HG02852 (cell line): ENCODE data around the gene TBC1D10A.
A peak's percentile ranks its signal among the peaks of the same experiment; 100 is the strongest.

Source experiments
- ATAC-seq: cut with Tn5 transposase; IDR thresholded peaks from one replicate; pipeline ENCODE4 v1.9.1; 2021; ENCODE audit warnings: mild to moderate bottlenecking, moderate library complexity; ENCODE audit not compliant: unreplicated experiment

The TBC1D10A gene, protein sequence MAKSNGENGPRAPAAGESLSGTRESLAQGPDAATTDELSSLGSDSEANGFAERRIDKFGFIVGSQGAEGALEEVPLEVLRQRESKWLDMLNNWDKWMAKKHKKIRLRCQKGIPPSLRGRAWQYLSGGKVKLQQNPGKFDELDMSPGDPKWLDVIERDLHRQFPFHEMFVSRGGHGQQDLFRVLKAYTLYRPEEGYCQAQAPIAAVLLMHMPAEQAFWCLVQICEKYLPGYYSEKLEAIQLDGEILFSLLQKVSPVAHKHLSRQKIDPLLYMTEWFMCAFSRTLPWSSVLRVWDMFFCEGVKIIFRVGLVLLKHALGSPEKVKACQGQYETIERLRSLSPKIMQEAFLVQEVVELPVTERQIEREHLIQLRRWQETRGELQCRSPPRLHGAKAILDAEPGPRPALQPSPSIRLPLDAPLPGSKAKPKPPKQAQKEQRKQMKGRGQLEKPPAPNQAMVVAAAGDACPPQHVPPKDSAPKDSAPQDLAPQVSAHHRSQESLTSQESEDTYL

DNA sequence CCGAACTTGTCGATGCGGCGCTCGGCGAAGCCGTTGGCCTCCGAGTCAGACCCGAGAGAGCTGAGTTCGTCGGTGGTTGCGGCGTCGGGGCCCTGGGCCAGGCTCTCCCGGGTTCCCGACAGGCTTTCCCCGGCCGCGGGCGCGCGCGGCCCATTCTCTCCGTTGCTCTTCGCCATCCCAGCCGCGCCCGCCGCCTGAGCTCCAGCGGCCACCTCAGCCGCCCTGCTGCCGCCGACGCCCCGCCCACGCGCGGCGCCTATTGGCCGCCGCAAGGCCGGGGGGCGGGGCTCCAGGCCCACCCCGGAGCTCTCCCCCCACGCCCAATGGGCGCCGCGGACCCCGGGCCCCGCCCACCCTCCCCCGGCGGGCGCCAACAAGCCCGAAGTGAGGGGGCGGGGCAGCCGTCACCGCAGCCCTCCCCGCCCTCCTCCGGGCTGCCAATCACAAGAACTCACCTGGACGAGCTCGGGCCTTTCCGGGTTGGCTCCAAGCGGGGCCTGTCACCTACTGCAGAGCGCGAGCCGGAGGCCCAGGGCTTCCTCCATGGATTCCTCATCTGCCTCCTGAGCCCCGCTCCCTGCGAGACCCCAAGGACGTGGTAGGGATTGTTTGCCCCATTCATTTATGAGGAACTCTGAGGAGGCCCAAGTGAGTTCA lies at the start of gene TBC1D10A:
TBC1D10A (minus strand) TSS at position 236 of the 657 bp plus-strand sequence; CDS start at position 176, 60 bp downstream.
- ATAC-seq: peak; percentile 87

DNA sequence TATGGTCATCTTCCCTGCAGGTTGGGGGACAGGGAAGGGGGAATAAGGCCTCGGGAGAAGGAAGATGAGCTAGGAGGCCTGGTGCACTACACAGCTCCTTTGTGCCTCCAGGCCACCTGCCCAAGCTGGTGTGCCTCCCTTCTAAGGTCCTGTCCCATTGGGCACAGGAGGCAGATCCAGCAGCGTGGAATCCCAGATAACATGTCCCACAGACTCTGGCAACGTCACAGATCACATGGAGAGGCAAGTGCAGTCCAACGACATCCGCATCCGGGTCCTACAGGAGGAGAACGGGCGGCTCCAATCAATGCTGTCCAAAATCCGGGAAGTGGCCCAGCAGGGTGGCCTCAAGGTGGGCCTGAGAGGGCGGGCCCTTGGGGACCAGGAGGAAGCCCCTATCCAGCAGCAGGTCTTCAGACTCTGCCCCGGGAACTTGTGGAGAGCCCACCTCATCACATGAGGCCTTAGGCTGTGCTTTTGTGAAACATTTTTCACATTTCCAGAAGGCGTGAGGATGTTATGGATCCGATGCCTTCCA lies 48.6 kb upstream of the TBC1D10A start:
- no peak for ATAC-seq

DNA sequence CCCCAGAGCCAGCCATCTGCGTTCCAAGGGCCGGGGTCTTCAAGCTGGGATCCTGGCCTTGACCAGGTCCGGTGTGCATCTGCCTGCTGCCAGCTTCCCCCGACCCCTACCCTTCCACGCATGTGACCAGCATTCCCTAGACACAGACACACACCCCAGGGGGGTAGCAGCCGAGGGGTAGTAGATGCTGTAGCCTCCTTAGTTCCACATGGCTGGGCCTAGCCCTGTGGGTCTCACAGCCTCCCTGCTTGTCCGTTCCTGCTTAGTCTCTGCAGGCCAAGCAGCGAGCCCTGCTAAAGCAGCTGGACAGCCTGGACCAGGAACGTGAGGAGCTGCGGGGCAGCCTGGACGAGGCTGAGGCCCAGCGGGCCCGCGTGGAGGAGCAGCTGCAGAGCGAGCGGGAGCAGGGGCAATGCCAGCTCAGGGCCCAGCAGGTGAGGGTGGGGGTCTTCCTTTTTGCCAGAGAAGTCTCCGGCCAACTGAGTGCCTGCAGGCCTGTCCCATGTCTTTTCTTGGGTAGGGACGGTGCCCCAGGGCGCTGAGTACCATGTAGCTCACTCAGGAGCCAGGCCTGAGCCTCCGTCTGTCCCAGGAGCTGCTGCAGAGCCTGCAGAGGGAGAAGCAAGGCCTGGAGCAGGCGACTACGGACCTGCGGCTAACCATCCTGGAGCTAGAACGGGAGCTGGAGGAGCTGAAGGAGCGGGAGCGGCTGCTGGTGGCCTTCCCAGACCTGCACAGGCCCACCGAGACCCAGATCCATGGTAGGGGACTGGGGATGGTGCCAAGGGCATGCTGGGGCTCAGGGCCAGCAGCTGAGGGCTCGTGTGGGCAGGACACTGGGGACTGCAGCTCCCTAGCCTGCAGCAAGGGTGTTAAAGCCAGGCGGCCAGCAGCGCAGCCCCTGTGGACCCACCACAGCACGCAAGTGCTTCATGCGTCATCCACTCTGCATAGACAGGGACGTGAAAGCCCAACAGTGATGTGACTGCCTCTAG lies 46.9 kb upstream of the TBC1D10A start:
- no peak for ATAC-seq

DNA sequence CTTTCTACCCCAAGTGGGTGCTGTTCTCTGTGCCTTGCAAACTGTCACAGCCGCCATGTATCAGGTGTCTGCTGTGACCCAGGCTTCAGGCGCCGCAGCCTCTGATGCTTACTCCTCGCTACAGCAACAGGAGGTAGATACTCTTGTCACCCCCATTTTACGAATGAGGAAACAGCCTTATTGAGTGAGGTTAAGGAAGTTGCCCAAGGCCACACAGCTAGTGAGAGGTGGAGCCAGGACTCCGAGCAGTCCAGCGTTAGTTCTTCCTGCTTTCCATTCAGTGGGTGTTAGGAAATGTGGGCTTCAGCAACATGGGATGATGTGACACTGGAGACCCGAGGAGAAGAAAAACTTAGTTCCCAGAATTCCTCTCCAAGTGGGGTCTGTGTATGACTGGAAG lies 46.2 kb upstream of the TBC1D10A start:
- no peak for ATAC-seq

DNA sequence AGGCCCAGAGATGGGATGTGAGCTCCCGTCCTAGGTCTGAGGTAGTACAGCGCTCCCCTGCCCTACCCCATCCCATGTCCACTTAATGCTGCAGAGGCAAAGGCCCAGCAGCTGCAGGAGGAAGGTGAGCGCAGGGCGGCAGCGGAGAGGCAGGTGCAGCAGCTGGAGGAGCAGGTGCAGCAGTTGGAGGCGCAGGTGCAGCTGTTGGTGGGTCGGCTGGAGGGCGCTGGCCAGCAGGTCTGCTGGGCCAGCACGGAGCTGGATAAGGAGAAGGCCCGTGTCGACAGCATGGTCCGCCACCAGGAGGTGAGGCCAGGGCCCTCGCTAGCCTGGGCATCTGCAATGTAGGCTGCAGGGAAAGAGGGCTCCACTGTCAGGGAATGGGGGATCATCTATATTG lies 45.2 kb upstream of the TBC1D10A start:
- no peak for ATAC-seq

DNA sequence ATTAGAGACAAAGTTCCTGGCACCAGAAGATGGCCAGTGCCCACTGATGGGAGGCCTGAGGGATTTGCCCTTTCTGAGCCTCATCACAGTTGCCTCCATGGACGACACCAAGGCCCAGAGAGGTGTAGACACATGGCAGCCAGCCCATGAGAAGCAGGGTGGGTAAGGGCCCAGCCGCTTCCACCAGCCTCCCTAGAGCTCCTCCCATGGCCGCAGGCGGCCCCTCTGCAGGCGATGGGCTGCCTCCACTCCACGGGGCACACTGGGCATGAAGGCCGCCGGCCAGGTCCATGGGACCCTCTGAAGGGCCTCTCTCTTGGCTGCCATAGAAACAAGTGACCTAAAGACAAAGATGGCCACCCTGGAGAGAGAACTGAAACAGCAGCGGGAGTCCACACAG lies 44.6 kb upstream of the TBC1D10A start:
- no peak for ATAC-seq

DNA sequence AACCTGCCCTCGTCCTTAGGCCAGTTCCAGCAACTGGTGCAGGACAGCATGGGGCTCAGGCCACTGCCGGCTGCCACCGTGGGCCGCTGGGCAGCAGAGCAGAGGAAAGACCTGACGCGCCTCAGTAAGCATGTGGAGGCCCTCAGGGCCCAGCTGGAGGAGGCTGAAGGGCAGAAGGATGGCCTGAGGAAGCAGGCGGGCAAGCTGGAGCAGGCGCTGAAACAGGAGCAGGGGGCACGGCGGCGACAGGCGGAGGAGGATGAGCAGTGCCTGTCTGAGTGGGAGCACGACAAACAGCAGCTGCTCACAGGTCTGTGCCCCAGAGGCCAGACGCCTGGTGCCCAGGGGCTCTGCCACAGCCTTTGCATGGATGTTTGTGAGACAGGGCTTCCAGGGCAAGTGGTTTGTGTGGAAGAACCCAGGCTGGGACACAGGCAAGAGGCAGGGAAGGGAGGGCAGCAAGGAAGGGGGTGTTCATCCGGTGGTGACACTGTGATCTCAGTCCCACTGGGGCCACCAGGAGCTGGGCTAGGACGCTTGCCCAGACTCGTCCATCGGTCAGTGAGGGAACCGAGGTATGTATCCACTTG lies 44.0 kb upstream of the TBC1D10A start:
- ATAC-seq: no peak

DNA sequence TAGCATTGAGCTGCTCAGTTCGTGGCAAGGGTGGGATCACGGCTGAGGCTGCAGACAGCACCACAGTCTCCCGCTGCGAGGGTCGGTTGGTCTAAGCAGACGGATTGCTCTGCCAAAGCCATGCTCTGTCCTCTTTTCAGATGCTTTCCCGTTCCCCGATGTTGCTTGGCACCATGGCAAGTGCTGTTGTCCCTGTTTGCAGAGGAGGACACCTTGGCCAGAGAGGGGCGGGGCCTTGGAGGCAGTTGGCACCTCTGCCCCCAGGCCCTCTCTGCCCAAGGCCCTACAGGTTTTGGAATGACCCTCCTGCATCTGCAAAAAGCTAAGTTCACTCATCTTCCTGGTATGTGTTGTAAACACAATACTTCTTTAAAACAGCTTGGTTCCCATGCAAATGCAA lies 41.7 kb upstream of the TBC1D10A start:
- no peak for ATAC-seq

DNA sequence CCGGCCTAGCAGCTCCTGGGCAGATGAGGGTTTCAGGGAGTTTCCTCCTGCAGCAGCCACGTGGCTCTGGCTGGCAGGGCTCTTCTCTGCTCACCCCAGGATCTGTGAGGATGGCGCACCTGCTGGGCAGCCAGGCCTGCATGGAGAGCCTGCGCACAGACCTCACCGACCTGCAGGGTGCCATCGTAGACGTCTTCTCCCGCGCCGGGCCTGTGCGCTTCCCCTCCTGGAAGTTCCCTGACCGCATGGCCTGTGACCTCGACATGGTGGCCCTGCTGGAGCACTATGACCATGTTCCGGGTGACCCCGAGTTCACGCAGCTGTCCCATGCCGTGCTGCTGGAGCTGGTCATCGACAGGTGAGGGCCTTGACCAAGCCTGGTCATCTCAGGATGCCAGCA lies 39.1 kb upstream of the TBC1D10A start:
- no peak for ATAC-seq

DNA sequence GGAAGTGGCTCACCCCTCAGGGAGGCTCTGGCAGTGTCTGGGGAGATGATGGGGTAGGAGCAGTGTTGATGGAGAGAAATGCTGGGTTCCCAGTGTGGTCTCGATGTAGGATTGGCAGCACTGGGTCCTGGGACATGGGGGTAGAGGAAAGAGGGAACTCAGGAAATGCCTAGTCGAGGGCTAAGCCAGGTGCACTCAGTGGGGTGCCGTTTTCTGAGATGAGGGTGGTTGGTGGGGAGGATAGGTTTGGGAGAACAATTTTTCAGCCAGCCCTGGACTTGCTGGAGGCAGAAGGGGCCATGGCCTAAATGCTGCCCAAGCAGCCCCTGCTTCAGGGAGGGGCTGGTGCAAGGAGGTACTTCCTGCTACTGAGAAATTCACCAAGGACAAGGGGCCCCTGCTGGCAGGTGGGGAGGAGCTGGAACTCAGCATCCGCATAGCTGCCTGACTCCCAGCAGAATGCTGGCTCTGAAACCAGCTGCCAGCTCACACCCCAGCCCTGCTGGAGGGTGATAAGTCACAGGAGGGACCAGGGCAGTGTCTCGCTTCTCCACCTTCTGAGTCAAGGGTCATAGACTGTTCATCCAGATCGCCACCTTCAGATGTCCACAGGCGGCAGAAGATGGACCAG lies 36.0 kb upstream of the TBC1D10A start:
- no peak for ATAC-seq

DNA sequence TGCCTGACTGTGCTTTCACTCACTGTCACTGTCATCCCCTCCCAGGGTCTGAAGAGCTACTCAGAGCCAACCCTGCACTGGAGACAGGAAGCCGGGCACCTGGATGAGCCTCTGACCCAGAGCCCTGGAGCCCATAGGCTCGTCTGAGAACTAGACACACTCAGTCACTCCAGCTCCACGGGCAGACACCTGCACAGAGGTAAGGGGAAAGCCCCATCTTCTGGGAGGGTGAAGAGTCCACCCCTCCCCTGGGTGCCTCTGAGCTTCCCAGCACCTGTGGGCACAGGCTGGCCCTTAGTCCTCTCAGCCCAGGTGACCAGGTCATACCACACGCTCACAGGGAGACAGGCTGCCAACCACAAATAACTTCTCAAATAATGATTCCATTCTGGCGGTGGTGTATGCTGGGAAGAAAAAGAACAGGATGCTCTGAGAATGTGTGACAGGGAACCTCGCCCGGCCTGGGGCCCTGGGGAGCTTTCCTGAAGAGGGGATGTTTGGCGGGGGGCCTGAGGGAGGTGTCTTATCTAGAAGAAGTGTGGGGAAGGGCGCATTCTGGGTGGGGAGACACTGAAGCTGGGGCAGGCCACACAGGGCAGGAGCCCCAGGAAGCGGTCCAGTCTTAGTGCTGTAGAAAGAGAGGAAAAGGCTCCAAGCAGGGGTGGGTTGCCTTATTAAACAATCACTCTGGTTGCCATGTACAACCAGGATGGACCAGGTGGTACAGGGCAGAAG lies 35.3 kb upstream of the TBC1D10A start:
- no peak for ATAC-seq

DNA sequence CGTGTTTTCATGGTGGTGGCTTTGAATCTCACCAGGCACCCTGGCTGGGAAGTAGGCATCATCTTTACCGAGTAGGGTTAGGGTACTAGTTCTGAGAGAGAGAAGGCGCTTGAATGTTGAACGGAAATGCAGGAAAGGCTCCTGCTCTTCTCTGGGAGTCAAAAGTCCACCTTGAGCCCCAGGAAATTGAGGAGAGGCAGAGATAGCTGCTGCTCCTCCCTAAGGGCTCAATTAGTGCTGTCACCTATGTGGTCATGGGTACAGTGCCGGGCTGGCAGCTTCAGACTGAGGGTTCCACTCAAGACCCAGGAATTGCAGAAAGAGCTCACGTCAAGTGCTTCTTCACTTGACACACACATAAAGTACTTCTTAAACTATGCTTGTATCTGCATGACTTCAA lies 31.8 kb upstream of the TBC1D10A start:
- ATAC-seq: no peak

DNA sequence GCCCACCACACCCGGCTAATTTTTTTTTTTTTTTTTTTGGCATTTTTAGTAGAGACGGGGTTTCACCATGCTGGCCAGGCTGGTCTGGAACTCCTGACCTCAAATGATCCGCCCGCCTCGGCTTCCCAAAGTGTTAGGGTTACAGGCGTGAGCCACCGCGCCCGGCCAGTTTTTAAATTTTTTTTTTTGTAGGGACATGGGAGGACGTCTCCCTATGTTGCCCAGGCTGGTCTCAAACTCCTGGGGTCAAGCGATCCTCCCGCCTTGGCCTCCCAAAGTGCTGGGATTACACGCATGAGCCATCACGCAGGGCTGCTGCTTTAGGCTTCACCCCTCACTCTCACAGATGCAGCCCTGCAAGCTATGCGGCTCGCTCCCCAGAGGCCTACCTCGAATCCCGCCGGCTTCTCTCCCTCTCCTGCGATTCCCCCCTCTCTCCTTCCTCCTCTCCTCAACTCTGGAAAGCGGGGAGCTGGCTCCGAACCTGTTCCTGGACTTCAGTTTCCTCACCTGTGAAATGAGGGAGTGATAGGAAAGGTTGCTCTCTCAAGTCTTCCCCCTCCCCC lies 31.0 kb upstream of the TBC1D10A start:
- ATAC-seq: no peak

DNA sequence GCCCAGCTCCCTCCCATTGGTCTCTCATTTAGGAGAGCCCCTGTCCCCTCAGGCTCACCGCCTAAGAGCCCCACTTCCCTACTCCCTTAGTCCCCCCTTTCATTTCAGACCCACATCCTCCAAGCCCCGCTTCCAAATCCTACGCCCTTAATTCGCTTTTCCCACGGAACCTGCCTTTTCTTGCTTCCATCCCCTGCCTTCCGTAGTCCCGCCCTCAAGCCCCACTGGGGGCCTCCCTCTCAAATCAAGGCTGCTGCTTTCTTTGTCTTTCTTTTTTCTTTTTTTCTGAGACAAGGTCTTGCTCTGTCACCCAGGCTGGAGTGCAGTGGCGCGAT lies 30.5 kb upstream of the TBC1D10A start:
- ATAC-seq: no peak

DNA sequence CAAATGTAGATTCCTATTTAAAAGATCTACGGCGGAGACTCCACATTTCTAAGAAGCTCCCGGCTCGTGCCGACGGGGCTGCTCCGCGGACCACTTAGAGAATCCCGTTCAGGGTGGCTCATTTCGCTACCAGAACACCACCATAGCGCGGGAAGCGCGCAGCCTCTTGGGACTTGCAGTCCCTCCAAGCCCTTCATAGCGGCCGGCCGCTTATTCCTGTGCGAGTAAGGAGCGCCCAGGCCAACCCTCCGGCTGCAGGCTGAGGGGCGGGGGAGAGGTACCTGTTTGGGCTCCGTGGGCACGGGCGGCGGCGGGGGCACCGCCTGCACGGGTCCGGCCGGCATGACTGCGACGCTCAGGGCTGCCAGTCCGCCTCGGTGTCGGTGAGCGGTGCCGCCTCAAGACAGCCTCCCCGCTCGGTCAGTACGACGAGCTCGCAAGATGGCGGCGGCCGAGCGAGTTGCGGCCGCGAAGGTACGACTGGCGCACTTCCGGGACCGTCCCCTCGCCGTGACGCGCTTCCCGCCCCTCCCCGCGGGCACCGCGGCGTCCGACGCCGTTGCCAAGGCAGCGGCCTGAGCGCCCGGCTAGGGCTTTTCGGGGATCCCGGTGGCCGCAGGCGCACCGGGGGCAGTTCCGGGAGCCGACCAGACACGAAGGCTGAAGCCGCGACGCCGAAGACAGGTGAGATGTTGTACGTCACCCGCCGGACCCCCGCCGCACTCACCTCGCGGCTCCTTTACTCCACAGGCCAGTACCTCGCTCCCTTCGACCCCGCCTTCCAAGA lies 29.9 kb upstream of the TBC1D10A start, which contains the start of the genes CCDC157 and SF3A1:
CCDC157 (plus strand) TSS at position 559 of the 787 bp plus-strand sequence. CDS start 8,994 bp downstream, outside the sequence.
SF3A1 (minus strand) TSS at position 446 of the 787 bp plus-strand sequence; CDS start at position 344, 102 bp downstream.
- peak; percentile 88 for ATAC-seq

DNA sequence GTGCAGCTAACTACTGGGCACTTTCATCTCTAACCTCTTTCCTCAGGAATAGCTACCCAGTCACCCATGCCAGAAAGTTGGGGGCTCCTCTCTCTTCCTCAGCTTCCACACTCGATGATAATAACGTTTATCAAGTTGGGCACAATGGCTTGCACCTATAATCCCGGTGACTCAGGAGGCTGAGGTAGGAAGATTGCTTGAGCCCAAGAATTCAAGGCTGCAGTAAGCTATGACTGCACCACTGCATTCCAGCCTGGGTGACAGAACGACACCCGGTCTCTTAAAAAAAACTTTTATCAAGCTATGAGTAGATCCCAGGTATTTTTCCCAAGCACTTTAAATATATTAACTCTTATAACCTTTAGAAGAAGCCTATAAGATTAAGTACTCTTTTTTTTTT lies 27.9 kb upstream of the TBC1D10A start:
- no peak for ATAC-seq

DNA sequence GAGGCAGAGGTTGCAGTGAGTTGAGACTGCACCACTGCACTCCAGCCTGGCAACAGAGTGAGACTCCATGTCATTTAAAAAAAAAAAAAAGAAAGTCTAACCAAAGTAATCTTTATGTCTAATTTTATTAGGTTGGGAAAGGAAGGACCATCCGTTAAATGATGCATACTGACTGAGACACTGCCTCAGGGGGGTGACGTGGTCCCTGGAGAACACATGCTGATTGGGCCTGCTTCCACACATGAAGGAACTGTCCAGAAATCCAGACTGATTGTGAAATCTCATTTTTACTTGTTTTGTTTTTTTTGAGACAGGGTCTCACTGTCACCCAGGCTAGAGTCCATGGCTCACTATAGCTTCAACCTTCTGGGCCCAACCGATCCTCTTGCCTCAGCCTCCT lies 24.5 kb upstream of the TBC1D10A start:
- no peak for ATAC-seq

DNA sequence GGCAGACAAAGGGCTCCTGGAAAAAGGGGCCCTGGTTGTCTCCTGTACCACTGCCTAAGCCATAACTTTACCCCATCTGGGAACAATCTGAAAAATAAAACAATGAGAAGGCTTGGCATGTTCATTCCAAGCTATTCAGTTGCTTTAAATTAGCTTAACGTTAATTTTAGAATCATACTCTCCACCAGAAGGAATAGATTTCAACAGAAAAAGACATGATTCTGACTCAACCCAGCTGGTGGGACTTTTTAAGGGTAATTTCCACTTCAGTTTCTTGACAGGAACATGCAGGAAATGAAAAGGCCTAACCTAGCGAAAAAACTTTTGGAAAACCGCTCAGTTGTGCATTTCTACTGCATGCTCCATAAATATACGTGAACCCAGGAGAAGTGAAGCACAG lies 22.1 kb upstream of the TBC1D10A start:
- ATAC-seq: no peak
